Measurements from ENCODE around the gene DPH2.

DPH2 gene

DNA sequence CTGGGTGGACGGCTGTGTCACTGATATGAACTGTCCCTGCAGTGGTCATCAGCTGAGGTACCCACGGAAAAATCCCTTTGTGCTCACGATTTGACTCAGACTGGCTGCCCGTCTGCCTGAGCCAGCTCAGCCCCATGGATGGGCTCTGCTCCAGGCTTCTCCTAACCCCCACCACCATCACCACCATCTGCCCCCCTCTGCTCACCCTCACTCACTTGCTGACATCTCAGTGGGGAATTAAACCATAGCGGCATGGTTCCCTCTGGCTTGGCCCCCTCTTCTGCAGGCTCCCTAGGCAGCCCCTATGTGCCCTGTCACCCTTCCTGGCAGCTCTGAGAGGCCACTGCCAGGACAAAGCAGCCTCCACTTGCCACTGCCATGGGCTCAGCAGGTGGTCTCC lies 44.1 kb downstream of the DPH2 start:
- TF ChIP-seq POLR2AphosphoS5 (IDR thresholded peaks at IDR 0.05; ENCODE audit: low read depth, low read length) (no peak), FOXP2 (optimal IDR thresholded peaks at IDR 0.05; ENCODE audit: borderline replicate concordance, extremely low read depth, extremely low read length, insufficient read depth) (no peak), TAF1 (IDR thresholded peaks at IDR 0.05; ENCODE audit: borderline replicate concordance, insufficient read depth, low read length) (no peak), SIN3A (IDR thresholded peaks at IDR 0.05; ENCODE audit: borderline replicate concordance, insufficient read depth, low read length) (no peak), REST (IDR thresholded peaks at IDR 0.05; ENCODE audit: insufficient read depth in 1 of 2, low read depth in 2 of 2, low read length in 2 of 2) (no peak)

DNA sequence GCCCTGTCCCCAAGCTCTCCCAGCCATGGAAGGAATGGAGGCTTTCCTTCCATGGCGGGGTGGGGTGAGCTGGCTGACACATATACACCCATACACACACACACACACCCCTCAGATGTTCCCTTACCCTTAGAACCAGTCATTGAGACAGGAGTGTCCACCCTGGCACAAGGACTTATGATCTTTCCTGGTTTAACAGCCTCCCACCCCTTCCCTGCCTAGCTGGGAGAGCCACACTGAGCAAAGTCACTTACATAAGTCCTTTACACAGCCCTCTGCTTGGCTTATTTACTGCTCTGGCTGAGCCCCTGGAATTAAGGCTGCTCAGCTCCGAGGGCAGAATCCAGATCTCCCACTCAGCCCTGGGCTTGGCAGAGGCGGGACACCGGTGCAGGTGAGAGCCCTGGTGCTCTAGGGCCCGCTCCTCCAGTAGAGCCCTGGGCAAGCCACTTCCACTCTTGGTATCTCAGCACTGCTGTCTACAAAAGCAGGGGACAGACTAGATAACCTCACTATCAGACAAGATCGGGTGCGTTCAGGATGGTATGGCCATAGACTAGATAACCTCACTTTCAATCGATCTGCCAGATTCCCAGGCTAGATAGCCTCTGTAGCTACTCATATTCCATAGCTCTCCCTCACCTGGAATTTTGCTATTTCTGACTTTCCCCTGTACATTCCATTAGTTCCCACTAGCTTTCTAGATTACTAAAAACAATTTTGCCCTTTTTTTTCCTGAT lies 44.7 kb downstream of the DPH2 start:
- TF ChIP-seq FOXP2 (optimal IDR thresholded peaks at IDR 0.05; ENCODE audit: borderline replicate concordance, extremely low read depth, extremely low read length, insufficient read depth): no peak
- no peak for TF ChIP-seq POLR2AphosphoS5 (IDR thresholded peaks at IDR 0.05; ENCODE audit: low read depth, low read length)

- TF ChIP-seq TAF1 (IDR thresholded peaks at IDR 0.05; ENCODE audit: borderline replicate concordance, insufficient read depth, low read length) (no peak), REST (IDR thresholded peaks at IDR 0.05; ENCODE audit: insufficient read depth in 1 of 2, low read depth in 2 of 2, low read length in 2 of 2) (no peak)
Observed at GRCh38 chr1:44015206-44015605, 45.4 kb downstream of the DPH2 start.

DNA sequence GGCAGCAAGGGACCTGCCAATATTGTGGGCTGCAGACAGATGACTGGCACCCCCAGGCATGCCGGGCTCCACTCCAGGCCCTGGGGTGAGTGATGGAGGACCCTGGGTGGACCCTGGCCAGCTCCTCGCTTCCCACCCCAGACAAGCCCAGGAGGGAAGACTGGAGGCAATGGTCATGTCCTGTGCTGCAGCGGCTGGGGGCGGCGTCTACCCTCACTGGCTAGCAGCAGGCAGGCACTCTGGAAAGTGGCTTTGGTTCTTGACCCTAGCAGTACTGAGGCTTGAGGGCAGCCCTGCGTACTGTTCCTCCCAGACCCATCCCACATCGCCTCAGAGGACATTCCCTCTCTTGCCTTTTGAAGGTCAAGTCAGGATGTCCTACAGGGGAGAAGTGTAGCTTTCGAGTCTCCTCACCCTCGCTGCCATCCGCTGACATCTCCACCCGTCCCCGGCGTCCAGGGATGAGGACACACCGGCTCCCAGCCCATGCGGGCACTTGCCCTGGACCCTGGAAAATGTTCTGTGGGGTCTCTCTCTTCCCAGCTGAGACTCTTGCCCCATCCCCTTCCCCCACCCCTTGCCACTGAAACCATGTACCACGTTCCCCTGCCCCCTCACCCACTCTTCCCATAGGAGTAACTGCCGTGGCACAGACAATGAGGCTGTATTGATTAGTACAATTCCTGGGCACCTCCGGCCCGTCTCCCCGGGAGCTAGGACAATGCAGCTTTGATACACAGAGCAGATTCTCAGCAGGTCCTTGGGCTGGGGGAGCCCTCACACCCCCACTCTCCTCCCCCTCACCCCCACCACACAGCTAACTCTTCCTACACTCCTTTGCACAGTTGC lies 46.5 kb downstream of the DPH2 start:
- TF ChIP-seq REST (IDR thresholded peaks at IDR 0.05; ENCODE audit: insufficient read depth in 1 of 2, low read depth in 2 of 2, low read length in 2 of 2) (no peak), FOXP2 (optimal IDR thresholded peaks at IDR 0.05; ENCODE audit: borderline replicate concordance, extremely low read depth, extremely low read length, insufficient read depth) (no peak), SIN3A (IDR thresholded peaks at IDR 0.05; ENCODE audit: borderline replicate concordance, insufficient read depth, low read length) (no peak), POLR2AphosphoS5 (IDR thresholded peaks at IDR 0.05; ENCODE audit: low read depth, low read length) (no peak), TAF1 (IDR thresholded peaks at IDR 0.05; ENCODE audit: borderline replicate concordance, insufficient read depth, low read length) (no peak)

GRCh38 chr1:44016890-44017400 lies 47.1 kb downstream of the DPH2 start:
- TF ChIP-seq REST (IDR thresholded peaks at IDR 0.05; ENCODE audit: insufficient read depth in 1 of 2, low read depth in 2 of 2, low read length in 2 of 2) (no peak), SIN3A (IDR thresholded peaks at IDR 0.05; ENCODE audit: borderline replicate concordance, insufficient read depth, low read length) (no peak), TAF1 (IDR thresholded peaks at IDR 0.05; ENCODE audit: borderline replicate concordance, insufficient read depth, low read length) (no peak), POLR2AphosphoS5 (IDR thresholded peaks at IDR 0.05; ENCODE audit: low read depth, low read length) (no peak), FOXP2 (optimal IDR thresholded peaks at IDR 0.05; ENCODE audit: borderline replicate concordance, extremely low read depth, extremely low read length, insufficient read depth) (no peak)

Measured in PFSK-1 (cell line).